Measurements from ENCODE around the gene INF2.

GRCh38 chr14:104717137-104717536 lies 27.7 kb downstream of the INF2 start:
- TF ChIP-seq, protein P1, sequence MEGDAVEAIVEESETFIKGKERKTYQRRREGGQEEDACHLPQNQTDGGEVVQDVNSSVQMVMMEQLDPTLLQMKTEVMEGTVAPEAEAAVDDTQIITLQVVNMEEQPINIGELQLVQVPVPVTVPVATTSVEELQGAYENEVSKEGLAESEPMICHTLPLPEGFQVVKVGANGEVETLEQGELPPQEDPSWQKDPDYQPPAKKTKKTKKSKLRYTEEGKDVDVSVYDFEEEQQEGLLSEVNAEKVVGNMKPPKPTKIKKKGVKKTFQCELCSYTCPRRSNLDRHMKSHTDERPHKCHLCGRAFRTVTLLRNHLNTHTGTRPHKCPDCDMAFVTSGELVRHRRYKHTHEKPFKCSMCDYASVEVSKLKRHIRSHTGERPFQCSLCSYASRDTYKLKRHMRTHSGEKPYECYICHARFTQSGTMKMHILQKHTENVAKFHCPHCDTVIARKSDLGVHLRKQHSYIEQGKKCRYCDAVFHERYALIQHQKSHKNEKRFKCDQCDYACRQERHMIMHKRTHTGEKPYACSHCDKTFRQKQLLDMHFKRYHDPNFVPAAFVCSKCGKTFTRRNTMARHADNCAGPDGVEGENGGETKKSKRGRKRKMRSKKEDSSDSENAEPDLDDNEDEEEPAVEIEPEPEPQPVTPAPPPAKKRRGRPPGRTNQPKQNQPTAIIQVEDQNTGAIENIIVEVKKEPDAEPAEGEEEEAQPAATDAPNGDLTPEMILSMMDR (IDR thresholded peaks at IDR 0.05): no peak
- no peak for TF ChIP-seq POLR2A (IDR thresholded peaks at IDR 0.05)

All from right lobe of liver (tissue), 4 donors.